ENCODE results near the gene ZSCAN12.

Gene ZSCAN12

DNA sequence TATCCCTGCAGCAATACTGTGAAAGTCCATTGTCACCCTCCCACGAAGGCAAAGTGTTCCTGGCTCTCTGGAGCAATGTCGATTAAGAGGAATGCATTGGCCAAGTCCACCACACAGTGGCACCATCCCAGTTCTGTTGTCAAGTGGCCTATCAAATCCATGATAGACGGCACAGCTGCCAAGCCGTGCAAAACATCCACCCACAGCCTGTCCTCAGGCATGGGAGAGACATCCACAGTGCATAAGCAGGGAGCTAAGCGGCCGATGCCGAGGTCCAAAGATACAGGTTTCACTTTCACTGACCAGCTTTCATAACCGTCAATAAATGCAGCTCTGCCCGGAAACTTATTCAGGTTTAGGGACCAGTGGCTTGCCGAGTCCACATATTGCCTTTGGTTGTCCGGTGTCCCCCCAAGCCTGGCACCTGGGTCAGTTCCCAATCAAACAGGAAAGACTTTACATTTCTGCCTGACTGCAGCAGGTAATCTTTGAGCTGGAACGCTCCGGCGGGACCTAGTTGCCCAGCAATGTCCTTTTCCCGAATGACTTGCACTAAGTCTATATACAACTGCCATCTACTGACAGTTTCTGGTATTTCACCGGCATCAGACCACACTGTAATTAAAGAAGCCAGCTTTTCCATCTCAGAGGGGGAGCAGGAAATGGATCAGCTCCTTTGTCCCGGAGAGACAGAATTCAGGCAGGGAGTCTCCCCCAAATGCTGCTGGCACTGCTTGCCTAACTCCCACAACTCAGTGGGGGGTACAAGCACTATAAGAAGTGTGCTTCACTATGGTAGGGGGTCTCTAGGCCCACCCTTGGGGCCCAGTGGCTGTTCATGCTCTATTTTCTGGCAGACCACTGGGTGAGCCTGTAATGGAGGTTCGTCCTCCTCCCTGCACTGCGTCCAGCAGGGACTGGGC, 43.5 kb downstream of the ZSCAN12 start:
- Histone ChIP-seq H3K4me3 (peak overlapping the region; percentile 32), H3K36me3 (replicated peaks) (no peaks in the 10 kb centered on the region), H3K9me3 (no peaks in the 10 kb centered on the region), H3K4me1 (peaks cover 5% of the 10 kb centered on the region; the same call in 1 of the 2 replicates), H3K27me3 (ENCODE audit: low read depth) (no peaks in the 10 kb centered on the region)
- in situ Hi-C loops (cut with MboI; ENCODE audit: low sequenced_read_pairs), result loop anchor here (10.0 kb wide), 1 partner anchor 221 kb away; no protein-coding TSS in a partner anchor
- peak; percentile 79 to 83 for DNase-seq (ENCODE audit: low spot score in 2 of 2)

DNA sequence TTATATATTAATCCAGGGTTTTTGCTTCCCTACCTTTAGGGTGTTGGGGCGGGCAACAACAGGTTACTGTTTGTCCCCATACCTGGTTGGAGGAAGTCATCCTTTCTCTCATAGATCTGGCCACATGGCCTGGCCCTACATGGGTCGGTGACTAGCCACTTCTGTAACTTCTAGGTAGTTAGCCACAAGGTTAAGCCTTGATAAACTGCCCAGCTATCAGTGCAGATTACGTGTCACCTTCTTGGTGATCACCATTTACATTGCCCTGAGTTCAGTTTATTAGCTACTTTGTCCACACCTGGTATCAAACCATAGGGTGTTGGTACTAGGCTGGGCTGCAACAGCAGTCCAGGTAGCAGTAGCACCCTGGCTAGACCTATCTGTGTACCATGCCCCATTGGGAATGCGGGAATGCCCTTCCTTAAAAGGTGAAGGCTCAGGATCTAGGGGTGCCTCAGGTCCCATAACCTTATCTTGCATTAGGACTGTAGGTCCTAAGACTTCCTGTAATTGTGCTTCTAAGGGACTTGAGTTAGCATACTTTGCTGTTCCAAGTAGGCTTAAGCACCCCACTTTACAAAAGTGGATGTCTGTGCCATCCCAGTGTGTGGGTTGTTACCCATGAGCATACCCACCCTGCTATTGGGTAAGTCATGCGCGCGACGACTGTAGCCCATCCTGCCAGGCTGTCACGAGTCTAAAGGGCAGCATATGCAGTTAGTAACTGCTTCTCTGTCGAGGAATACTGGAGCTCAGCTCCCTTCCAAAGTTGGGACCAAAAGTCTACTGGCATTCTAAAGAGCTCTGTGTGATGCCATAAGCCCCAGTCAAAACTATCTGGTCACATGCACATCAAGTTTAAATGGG, 44.6 kb downstream of the ZSCAN12 start:
- H3K36me3 ChIP-seq (replicated peaks), result no peaks in the 10 kb centered on the region
- no peaks in the 10 kb centered on the region for H3K9me3 ChIP-seq
- H3K4me3 ChIP-seq, result no peak overlapping the region
- H3K4me1 ChIP-seq, result peaks cover 5% of the 10 kb centered on the region; the same call in 1 of the 2 replicates
- H3K27me3 ChIP-seq (ENCODE audit: low read depth), result no peaks in the 10 kb centered on the region
- in situ Hi-C loops (cut with MboI; ENCODE audit: low sequenced_read_pairs), result loop anchor here (10.0 kb wide), 1 partner anchor 220 kb away; no protein-coding TSS in a partner anchor
- DNase-seq (ENCODE audit: low spot score in 2 of 2), result no peak

DNA sequence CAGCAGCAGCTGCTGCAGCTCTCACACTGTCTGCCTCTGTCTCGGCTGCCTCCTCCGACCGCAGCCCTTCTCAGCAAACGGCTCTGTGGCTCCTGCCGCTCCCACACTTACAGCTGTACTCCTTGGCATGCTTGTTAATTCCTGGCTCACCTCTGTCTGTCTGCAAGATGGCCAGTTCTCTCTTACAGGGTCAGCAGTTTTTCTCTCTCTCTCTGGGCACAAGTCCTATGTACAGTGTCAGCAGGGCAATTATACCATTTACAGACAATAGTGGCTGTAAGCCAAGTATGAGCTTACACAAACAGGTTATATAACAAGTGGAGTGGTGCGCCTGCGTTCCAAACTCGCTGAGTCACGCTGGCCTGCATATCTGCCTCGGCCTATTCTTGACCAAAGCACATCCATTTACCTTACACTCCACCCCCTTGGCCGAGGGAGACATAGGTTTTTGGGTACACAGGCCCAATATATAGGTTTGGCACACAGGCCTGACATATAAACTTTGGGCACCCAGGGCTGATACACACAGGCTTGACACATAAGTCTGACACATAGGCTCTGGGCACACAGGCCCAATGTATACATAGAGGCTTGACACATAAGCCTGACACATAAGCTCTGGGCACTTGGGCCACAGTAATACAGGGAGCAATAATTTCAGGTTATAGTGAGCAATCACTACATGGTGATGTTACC, 45.4 kb downstream of the ZSCAN12 start:
- Histone ChIP-seq H3K4me1 (peaks cover 5% of the 10 kb centered on the region; the same call in 1 of the 2 replicates), H3K9me3 (no peaks in the 10 kb centered on the region), H3K36me3 (replicated peaks) (no peaks in the 10 kb centered on the region), H3K27me3 (ENCODE audit: low read depth) (no peaks in the 10 kb centered on the region), H3K4me3 (no peak overlapping the region)
- in situ Hi-C loops (cut with MboI; ENCODE audit: low sequenced_read_pairs), result loop anchor here (10.0 kb wide), 1 partner anchor 219 kb away; no protein-coding TSS in a partner anchor
- no peak for DNase-seq (ENCODE audit: low spot score in 2 of 2)

DNA sequence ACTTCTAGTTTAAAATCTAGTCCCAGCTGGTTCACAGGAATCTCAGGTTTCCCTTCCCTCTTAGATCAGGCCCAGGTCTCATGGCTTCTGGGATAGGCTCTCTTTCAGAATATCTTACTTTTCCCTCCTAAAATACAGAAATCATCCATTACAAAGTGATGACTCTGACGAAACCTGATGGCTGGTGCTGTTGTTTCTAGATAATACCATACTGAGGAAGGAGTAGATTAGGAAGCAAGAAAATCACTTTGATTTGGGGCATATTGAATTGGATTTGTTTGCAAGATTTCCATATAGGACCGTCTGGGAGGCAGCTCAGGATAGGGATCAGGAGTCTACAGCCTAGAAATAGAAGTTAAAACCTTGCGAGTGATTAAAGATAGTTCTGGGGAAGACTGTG, 46.2 kb downstream of the ZSCAN12 start:
- Histone ChIP-seq H3K9me3 (no peaks in the 10 kb centered on the region), H3K4me3 (no peak overlapping the region), H3K36me3 (replicated peaks) (no peaks in the 10 kb centered on the region), H3K27me3 (ENCODE audit: low read depth) (no peaks in the 10 kb centered on the region), H3K4me1 (peaks cover 5% of the 10 kb centered on the region; the same call in 1 of the 2 replicates)
- in situ Hi-C loops (cut with MboI; ENCODE audit: low sequenced_read_pairs), result loop anchor here (10.0 kb wide), 1 partner anchor 219 kb away; no protein-coding TSS in a partner anchor
- DNase-seq (ENCODE audit: low spot score in 2 of 2), result no peak

DNA sequence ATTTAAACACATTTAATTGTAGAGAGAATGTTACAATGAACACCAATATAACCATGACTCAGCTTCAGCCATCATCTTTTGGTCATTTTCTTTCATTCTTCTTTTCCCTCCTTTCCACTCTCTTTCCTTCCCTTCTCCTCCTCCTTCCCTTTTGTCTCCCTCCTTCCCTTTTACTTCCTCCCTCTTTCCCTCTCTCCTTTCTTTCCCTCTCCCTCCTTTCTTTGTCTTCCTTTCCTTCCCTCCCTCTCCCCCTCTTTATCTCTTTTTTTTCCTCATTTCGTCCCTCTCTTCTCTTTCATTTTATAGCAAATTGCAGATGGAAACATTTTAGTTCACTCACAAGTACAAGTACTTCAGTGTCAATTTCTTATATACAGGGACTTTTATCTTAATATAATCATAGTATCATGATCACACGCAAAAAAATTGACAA, 48.0 kb downstream of the ZSCAN12 start:
- Histone ChIP-seq H3K4me1 (peaks cover 5% of the 10 kb centered on the region; the same call in 1 of the 2 replicates), H3K36me3 (replicated peaks) (no peaks in the 10 kb centered on the region), H3K9me3 (no peaks in the 10 kb centered on the region), H3K27me3 (ENCODE audit: low read depth) (peaks cover 14% of the 10 kb centered on the region), H3K4me3 (no peak overlapping the region)
- no peak for DNase-seq (ENCODE audit: low spot score in 2 of 2)
- in situ Hi-C loops (cut with MboI; ENCODE audit: low sequenced_read_pairs), result loop anchor here (10.0 kb wide), 1 partner anchor 217 kb away; no protein-coding TSS in a partner anchor

DNA sequence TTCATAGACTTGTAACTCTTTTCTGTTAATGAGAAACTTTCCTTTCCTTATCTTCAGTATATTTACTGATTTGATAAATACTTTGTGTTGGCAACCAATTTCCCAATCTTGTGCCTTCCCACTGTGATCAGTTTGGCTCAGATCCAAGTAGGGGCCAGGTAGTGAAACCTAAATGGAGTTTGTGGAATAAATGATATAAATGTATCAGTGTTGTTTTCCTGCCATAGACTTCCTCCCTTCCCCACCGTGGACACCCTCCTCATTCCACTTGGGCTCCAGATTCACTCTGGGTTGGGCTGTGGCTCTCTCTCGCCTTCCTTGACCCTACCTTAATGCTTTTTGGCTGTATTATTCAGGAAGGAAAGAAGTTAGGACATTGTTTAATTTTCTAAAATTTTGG, 48.5 kb downstream of the ZSCAN12 start:
- Histone ChIP-seq H3K4me1 (peaks cover 5% of the 10 kb centered on the region; the same call in 1 of the 2 replicates), H3K9me3 (no peaks in the 10 kb centered on the region), H3K27me3 (ENCODE audit: low read depth) (peaks cover 14% of the 10 kb centered on the region), H3K4me3 (peak overlapping the region; percentile 74), H3K36me3 (replicated peaks) (no peaks in the 10 kb centered on the region)
- no peak for DNase-seq (ENCODE audit: low spot score in 2 of 2)
- in situ Hi-C loops (cut with MboI; ENCODE audit: low sequenced_read_pairs), result loop anchor here (10.0 kb wide), 1 partner anchor 216 kb away; no protein-coding TSS in a partner anchor

DNA sequence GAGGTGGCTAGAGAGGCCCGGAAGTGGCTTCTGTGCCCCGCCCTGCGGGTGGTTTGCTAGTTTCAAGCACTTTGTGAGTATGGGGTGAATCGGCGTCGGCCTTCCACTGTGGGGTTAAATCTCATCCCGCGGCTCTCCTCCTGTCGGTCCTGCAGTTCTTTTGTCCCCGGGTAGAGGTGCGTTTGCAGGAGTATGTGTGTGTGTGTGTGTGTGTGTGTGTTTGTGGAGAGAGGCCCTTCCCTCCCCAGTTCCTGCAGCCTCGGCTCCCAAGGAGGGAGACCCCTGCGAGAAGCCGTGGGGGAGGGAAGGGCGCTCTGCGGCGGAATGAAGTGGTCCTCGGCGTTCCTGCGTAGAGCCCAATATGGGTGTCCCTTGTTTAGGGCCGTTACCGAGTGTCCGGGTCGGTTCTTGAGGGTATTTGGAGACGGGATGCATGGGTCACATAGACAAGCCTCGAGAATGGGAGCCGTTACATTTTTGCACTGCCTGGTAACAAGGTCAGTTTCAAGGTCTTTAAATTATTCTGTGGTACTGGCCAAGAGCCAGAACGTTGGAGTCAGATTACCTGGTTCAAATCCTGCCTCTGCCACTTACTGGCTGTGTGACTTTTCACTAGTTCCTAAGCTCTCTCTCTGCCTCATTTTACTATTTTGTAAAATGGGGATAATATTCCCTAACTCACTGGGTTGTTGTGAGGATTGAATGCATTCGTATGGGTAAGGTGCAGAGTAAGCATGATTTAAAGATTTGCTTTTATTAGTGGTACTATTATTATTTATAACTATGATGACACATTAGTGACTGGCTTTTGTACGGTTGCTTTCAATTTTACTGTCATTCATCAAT, 49.4 kb downstream of the ZSCAN12 start, which contains the start of gene ZKSCAN3:
Gene ZKSCAN3, plus strand, starts transcription at position 56 of the 846 bp plus-strand sequence. CDS start 9,640 bp downstream, outside the sequence.
- Histone ChIP-seq H3K36me3 (replicated peaks) (no peaks in the 10 kb centered on the region), H3K4me1 (0 out of 2 replicates have a peak, but pooled peaks cover under 1% of the 10 kb centered on the region), H3K4me3 (peak within 1 kb of the TSS; percentile 74), H3K9me3 (no peaks in the 10 kb centered on the region), H3K27me3 (ENCODE audit: low read depth) (peaks cover 19% of the 10 kb centered on the region)
- DNase-seq (ENCODE audit: low spot score in 2 of 2), result peak; percentile 79 to 89
- in situ Hi-C loops (cut with MboI; ENCODE audit: low sequenced_read_pairs), result loop anchor here (10.0 kb wide), 1 partner anchor 215 kb away; no protein-coding TSS in a partner anchor

DNA sequence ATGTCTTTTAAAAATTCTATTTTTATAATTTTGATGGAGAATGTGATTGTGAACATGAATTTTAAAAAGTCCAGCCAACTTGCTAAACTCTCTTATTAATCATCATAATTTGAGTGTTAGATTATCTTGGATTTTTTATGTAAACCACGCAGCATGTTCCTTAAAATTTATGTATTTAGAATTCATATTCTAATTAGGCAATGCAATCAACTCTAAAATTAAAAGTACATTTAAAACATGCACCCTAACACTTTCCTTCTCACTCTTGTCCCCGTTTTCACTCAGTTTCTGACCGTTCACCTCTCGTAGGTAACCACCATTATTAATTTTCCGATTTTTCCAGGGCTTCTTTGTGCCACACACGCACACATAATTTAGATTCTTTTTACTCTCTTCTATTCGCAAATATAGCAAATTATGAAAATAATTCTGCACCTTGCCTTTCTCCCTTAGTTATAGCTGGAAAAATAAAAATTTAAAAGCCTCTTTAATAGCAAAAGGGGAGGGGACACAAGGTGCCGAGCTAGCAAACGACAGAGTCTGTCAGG, 50.1 kb downstream of the ZSCAN12 start:
- peak overlapping the region; percentile 74 for H3K4me3 ChIP-seq
- H3K4me1 ChIP-seq, result no peaks in the 10 kb centered on the region
- peaks cover 19% of the 10 kb centered on the region for H3K27me3 ChIP-seq (ENCODE audit: low read depth)
- in situ Hi-C loops (cut with MboI; ENCODE audit: low sequenced_read_pairs), result no loop called here
- no peaks in the 10 kb centered on the region for H3K9me3 ChIP-seq
- no peaks in the 10 kb centered on the region for H3K36me3 ChIP-seq (replicated peaks)
- no peak for DNase-seq (ENCODE audit: low spot score in 2 of 2)

DNA sequence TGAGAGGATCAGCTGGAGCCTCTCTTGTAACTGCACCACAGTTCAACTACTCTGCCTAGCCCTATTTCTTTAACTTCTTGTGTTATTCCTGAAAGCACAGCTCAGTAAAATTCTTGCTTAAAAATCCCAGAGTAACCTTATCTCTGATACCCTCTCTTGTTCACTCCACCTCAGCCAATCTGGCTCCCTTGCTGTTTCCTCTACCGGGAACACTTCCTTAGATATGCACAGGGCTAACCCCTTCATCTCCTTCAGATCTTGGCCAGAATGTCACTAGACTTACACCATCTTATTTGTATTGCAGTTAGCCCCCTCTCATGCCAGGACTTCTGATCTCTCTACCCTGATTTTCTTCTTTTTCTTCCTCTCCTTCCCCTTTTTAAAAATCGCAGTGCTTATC, 52.4 kb downstream of the ZSCAN12 start:
- H3K4me3 ChIP-seq, result no peak overlapping the region
- no peak for DNase-seq (ENCODE audit: low spot score in 2 of 2)
- no peaks in the 10 kb centered on the region for H3K36me3 ChIP-seq (replicated peaks)
- in situ Hi-C loops (cut with MboI; ENCODE audit: low sequenced_read_pairs), result no loop called here
- H3K4me1 ChIP-seq, result no peaks in the 10 kb centered on the region
- no peaks in the 10 kb centered on the region for H3K9me3 ChIP-seq
- peaks cover 21% of the 10 kb centered on the region for H3K27me3 ChIP-seq (ENCODE audit: low read depth)

DNA sequence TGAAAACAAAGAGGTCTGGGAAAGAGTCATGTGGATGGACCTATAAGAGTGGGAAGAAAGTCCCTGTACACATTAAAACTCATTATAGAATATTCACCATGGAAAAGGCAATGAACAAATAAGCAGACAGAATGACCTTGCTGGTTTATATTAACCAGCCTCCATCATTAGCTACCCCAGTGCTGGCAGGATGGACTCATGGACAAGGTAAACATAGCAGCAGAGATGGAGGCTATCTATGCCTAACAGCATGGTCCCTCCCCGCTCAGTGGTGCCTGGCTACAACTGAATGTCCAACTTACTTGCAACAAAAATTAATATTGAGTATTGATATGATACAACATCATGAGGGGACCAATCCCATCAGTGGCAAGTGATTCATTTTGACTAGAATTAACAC, 54.3 kb downstream of the ZSCAN12 start:
- no peaks in the 10 kb centered on the region for H3K9me3 ChIP-seq
- H3K36me3 ChIP-seq (replicated peaks), result no peaks in the 10 kb centered on the region
- H3K4me1 ChIP-seq, result no peaks in the 10 kb centered on the region
- peaks cover 21% of the 10 kb centered on the region for H3K27me3 ChIP-seq (ENCODE audit: low read depth)
- in situ Hi-C loops (cut with MboI; ENCODE audit: low sequenced_read_pairs), result no loop called here
- H3K4me3 ChIP-seq, result no peak overlapping the region
- no peak for DNase-seq (ENCODE audit: low spot score in 2 of 2)

DNA sequence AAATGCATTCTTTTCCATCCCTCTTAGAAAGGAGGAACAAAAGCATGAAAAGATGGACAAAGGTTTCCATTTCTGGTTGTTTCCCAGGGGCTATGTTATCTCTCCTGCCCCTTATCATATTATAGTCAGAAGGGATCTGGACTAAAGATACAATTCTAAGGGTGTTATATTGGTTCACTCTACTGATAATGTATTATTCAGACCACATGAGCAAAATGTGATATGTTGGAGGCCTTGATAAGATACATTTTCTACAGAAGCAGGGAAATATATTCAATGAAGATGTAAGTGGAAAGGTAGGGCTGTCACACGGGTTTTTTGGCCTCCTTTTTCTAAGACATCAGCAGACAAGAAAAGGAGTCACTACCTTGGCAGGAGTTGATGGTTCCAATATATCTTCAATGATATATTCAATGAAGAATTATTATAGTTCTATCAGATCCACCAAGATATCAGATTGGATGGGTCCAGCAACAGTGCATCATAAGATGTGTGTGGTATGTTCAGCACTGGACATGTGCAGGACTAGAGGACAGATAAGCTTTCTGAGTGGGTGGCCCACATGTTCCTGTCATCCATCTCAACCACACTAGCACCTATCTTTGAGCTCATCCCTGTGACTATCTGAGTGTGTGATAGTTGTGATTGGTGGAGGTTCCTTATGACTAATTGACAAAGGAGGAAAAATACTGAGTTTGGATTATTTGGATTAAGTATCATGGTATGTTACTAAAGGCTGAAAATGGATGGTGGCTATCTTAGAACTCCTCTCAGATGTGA, 55.5 kb downstream of the ZSCAN12 start:
- Histone ChIP-seq H3K27me3 (ENCODE audit: low read depth) (peaks cover 21% of the 10 kb centered on the region), H3K36me3 (replicated peaks) (no peaks in the 10 kb centered on the region), H3K9me3 (no peaks in the 10 kb centered on the region), H3K4me3 (no peak overlapping the region), H3K4me1 (no peaks in the 10 kb centered on the region)
- no peak for DNase-seq (ENCODE audit: low spot score in 2 of 2)
- in situ Hi-C loops (cut with MboI; ENCODE audit: low sequenced_read_pairs), result no loop called here
